Kidney glomerular epithelial cell (primary cell): ENCODE results near the gene OR13C8.

Source experiments
- DNase-seq: peaks from one replicate; lab custom pipeline; 2025; lab: John Stamatoyannopoulos, UW

The OR13C8 gene

GRCh38 chr9:104617418-104617817 lies 48.5 kb downstream of the OR13C8 start:
- DNase-seq = no peak

- no peak for DNase-seq
These were observed 49.1 kb downstream of the OR13C8 start, which contains the start of gene OR13C9 for GRCh38 chr9:104618104-104618503. OR13C9 (minus strand) TSS chr9:104618204; CDS start chr9:104618204, 0 bp downstream.
